Measurements from ENCODE around the gene ITPR3. TPM values are rescaled to one million over a fixed set of nuclear protein-coding genes. Genes with fewer than 3 reads are reported as not detected.

Gene ITPR3
- total and polyA plus RNA-seq, 8 donors, result 70.8 to 147 (median 94.4) TPM

DNA sequence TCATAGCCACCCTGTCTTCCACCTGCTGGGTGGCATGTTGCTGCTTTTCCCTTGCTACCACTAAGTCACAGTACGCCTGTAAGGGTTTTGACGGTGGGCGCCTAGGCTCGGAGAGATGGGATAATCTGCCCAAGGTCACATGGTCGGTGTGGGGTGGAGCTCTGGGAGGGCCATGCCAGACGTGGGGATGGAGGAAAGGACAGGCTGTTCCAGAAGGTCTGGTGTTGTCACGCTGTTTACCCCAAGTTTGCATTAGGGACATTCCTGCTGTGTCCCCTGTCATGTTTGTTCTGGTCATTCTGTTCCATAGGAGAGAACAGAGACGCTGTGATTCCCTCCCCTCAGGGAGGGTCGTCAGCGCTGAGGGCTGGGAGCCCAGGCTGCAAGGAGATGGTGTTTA lies 109.5 kb downstream of the ITPR3 start:
- no peak for ATAC-seq
- intact Hi-C loops (cut with DNase I), result no loop called here

DNA sequence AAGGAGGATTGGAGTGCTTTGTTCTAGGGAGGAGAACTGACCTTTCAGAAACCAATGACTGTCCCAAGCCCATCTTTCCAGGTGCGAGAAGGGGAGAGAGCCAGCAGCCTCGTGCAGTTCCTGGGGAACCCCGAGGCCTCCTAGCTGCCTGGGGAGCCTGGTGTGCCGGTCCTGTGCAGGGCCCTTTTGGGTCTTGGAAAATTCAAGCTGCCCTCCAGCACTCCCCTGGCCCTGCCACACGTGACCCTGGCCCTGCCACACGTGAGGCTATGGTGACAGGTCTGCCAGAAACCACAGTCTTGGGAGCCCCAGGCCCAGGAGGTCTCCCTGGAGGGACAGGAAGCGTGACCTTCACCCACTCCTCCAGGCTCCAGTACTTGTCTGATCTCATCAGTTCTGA lies 109.9 kb downstream of the ITPR3 start:
- intact Hi-C loops (cut with DNase I), result no loop called here
- Histone ChIP-seq H3K4me1 (no peaks in the 10 kb centered on the region), H3K27ac (no peak overlapping the region), H3K27me3 (no peaks in the 10 kb centered on the region), H3K4me3 (no peak overlapping the region), H3K36me3 (no peaks in the 10 kb centered on the region), H3K9me3 (no peaks in the 10 kb centered on the region)
- TF ChIP-seq, protein P1, sequence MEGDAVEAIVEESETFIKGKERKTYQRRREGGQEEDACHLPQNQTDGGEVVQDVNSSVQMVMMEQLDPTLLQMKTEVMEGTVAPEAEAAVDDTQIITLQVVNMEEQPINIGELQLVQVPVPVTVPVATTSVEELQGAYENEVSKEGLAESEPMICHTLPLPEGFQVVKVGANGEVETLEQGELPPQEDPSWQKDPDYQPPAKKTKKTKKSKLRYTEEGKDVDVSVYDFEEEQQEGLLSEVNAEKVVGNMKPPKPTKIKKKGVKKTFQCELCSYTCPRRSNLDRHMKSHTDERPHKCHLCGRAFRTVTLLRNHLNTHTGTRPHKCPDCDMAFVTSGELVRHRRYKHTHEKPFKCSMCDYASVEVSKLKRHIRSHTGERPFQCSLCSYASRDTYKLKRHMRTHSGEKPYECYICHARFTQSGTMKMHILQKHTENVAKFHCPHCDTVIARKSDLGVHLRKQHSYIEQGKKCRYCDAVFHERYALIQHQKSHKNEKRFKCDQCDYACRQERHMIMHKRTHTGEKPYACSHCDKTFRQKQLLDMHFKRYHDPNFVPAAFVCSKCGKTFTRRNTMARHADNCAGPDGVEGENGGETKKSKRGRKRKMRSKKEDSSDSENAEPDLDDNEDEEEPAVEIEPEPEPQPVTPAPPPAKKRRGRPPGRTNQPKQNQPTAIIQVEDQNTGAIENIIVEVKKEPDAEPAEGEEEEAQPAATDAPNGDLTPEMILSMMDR (IDR thresholded peaks at IDR 0.05), result no peak
- ATAC-seq, result no peak
- no peak for DNase-seq

More for the DNA sequence above, 109.5 kb downstream of the ITPR3 start:
- no peak overlapping the region for H3K27ac ChIP-seq
- no peaks in the 10 kb centered on the region for H3K9me3 ChIP-seq
- no peak for DNase-seq
- no peak overlapping the region for H3K4me3 ChIP-seq
- H3K27me3 ChIP-seq, result no peaks in the 10 kb centered on the region
- no peaks in the 10 kb centered on the region for H3K36me3 ChIP-seq
- TF ChIP-seq, protein P1 (IDR thresholded peaks at IDR 0.05), result no peak
- H3K4me1 ChIP-seq, result no peaks in the 10 kb centered on the region

GRCh38 chr6:33731751-33732282 lies 110.7 kb downstream of the ITPR3 start:
- DNase-seq, result peak in 1 of 4 donors; percentile 43
- Histone ChIP-seq H3K4me1 (no peaks in the 10 kb centered on the region), H3K36me3 (no peaks in the 10 kb centered on the region), H3K27ac (peak overlapping the region in 1 of 2 donors; percentile 19), H3K9me3 (no peaks in the 10 kb centered on the region), H3K4me3 (no peak overlapping the region), H3K27me3 (no peaks in the 10 kb centered on the region)
- TF ChIP-seq, protein P1 (IDR thresholded peaks at IDR 0.05), result no peak
- intact Hi-C loops (cut with DNase I), result no loop called here
- peak; percentile 74 for ATAC-seq

- no peak for DNase-seq
Observed at GRCh38 chr6:33732385-33732784, 111.3 kb downstream of the ITPR3 start.

DNA sequence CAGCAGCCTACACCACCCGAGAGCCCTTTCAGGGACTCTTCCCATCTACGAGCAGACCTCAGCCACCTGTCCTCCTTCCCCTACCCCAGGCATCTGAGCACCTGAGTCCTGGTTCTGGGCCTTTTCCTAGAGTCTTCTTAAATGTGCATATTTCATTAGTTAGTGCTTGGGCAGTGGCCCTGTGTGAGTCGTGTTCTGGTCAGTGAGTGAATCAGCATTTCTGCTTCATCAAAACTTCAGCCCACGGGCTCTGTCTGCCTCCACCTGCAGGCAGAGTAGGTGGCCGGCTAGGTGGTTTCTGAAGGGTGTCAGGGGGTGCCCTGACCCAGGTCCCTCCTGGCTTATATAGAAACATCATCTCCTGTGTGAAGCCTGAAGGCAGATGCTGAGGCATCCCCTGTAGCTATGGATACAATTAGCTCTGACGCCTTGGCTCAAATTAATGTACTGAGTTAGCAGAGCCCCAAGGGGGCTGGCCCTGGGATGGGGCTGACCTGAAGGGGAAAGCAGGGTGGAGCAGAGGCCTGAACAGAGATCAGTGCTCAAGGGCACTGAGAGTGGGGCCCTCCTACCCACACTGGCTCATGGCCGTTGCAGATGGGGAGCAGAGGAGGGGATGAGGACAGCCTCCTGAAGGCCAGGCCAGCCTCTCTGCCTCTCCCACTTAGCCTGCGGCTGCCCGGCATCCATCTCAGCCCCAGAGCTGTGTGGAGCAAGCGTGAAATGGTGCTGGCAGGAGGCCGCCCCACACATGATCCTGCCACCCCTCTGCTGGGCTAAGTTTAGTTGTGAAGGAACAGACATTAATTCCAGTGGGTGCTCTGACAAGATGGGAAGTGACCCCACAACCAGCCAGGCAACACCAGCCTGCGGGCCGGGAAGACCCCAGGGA lies 111.9 kb downstream of the ITPR3 start:
- H3K4me1 ChIP-seq, result no peaks in the 10 kb centered on the region
- H3K4me3 ChIP-seq, result no peak overlapping the region
- no peak overlapping the region for H3K27ac ChIP-seq
- no peaks in the 10 kb centered on the region for H3K36me3 ChIP-seq
- TF ChIP-seq, protein P1 (IDR thresholded peaks at IDR 0.05), result no peak
- no peaks in the 10 kb centered on the region for H3K9me3 ChIP-seq
- H3K27me3 ChIP-seq, result no peaks in the 10 kb centered on the region
- DNase-seq, result peak in 1 of 4 donors; percentile 45
- no peak for ATAC-seq
- intact Hi-C loops (cut with DNase I), result no loop called here

More at GRCh38 chr6:33732385-33732784, 111.3 kb downstream of the ITPR3 start:
- Histone ChIP-seq H3K27me3 (no peaks in the 10 kb centered on the region), H3K9me3 (no peaks in the 10 kb centered on the region), H3K4me1 (no peaks in the 10 kb centered on the region), H3K36me3 (no peaks in the 10 kb centered on the region), H3K4me3 (no peak overlapping the region), H3K27ac (no peak overlapping the region)
- intact Hi-C loops (cut with DNase I), result no loop called here
- TF ChIP-seq, protein P1 (IDR thresholded peaks at IDR 0.05), result no peak
- no peak for ATAC-seq

Data from left lung (tissue), 10 donors.